GM12801 (cell line): Measurements from ENCODE around the gene FBXO42.

Experiments
- TF ChIP-seq, protein P1 (sequence below): IDR thresholded peaks from one replicate; pipeline ENCODE4 v1.5.1; 2011; ENCODE audit warnings: control low read depth; ENCODE audit not compliant: insufficient read length; ENCODE audit errors: extremely low read depth

The FBXO42 gene

DNA sequence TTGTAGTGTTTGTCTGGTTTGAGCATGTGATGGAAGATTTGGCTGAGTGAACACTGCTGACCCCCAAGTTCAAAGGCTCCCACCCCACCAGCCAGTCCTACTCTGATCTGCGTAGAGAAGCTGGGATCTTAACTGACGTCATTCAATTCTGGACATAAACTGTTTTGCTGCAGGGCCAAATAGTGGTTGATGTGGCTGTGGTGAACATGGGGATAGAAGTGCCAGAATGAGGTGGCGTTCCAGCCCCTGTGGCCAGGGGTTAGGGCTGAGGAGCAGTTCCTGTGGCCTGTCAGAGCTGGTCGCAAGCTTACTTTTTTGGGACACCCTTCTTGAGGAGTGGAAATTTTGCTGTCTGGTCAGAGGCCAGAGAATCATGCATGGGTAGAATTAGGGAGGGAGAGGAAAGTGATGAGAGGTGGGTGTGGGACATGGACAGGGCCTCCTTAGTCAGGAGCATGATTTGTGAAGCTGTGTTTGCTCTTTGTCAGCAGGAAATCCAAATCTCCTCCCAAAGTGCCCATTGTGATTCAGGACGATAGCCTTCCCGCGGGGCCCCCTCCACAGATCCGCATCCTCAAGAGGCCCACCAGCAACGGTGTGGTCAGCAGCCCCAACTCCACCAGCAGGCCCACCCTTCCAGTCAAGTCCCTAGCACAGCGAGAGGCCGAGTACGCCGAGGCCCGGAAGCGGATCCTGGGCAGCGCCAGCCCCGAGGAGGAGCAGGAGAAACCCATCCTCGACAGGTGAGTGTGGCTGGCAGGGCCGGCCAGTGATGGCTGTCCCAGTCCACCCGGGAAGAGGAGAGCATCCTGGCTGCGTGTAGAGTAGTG lies 40.7 kb upstream of the FBXO42 start:
- TF ChIP-seq, protein P1, sequence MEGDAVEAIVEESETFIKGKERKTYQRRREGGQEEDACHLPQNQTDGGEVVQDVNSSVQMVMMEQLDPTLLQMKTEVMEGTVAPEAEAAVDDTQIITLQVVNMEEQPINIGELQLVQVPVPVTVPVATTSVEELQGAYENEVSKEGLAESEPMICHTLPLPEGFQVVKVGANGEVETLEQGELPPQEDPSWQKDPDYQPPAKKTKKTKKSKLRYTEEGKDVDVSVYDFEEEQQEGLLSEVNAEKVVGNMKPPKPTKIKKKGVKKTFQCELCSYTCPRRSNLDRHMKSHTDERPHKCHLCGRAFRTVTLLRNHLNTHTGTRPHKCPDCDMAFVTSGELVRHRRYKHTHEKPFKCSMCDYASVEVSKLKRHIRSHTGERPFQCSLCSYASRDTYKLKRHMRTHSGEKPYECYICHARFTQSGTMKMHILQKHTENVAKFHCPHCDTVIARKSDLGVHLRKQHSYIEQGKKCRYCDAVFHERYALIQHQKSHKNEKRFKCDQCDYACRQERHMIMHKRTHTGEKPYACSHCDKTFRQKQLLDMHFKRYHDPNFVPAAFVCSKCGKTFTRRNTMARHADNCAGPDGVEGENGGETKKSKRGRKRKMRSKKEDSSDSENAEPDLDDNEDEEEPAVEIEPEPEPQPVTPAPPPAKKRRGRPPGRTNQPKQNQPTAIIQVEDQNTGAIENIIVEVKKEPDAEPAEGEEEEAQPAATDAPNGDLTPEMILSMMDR: no peak

DNA sequence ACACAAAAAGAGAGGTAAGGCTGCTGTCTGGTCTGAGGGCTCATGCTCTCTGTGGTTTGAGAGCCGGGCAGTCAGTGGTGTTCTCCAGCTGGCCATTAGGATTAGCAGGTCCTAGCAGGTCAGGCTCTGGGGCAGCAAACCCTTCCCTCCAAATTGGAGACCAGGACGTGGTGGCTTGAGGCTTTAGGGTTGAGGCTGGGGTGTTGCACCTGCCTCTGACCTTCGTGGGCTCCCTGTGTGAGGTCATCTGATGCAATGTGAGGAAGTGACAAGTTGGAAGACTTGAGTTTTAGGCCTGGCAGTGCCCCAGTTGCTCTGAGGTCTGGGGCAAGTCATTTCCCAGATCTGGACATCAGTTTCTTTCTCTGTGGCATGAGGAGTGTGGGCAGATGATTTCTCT lies 39.1 kb upstream of the FBXO42 start:
- TF ChIP-seq, protein P1: no peak

DNA sequence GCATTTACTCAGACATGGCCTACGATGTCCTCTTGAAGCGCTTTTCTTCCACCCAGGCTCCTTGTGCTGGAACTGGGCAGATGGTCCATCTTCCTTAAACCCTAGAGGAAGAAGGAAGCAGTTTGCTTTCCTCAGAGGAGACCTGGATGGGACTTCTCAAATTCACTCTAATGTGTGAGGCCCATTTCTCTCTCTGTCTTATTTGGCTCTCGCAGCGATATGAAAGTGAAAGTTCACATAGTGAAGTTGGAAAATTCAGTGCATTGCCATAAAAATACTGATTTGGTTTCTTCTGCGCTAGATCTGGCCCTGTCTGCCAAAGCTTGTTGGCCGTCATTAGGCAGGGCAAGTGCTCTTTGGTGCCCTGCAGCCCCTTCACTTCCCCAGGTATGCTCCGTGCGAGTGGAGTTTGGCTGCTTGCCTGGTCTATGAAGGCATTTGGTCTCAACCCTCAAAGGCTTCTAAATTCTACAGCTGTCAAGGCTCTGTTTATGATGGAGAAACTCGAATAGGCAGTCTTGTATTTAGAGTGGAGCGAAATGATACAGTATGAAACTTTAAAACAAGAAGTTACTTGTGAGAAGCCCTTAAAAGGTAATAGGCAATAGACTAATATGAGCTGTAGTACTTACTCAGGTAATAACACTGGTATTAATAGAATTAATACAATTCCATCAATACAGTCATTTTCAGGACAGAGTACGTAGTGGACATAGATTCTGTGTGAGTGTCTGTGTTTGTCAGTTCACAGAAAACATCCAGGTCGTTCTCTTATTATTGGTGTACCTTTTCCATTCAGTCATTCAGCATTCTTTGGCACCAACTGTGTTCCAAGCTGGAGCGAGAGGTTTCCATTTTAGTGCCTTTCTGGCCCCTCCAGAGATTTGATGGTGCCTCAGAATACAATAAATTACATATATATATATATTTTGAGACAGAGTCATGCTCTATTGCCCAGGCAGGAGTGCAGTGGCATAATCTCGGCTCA lies 35.2 kb upstream of the FBXO42 start:
- TF ChIP-seq, protein P1: no peak

DNA sequence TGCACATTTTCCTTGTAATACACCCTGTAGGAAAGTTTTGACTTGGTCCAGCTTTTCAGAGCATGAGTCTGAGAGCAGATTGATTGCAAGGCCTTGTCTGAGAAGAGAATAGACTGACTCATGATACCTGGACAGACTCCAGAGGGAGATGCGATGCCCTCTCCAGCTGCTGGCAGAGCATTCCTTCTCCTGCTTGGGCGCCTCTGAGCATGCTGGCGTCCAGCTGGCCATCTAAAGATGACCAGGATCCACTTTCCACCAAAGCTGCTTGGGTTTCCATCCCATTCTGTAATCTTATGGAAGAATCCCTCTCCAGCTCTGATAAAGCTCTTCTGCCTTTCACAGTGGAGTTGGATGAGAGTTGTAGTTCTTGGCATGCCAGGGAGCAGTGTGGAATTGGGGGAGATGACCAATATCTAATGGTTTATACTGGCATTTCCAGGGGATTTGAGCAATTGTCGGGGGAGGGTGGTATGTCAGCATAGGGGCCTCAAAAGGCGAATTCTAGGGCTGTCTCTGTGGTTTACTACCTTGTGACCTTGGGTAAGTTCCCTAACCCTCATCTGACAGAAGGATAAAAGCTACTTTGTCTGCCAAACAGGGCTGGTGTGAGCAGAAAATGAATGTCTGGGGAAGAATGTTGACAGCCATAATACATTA lies 34.3 kb upstream of the FBXO42 start:
- TF ChIP-seq, protein P1: no peak

DNA sequence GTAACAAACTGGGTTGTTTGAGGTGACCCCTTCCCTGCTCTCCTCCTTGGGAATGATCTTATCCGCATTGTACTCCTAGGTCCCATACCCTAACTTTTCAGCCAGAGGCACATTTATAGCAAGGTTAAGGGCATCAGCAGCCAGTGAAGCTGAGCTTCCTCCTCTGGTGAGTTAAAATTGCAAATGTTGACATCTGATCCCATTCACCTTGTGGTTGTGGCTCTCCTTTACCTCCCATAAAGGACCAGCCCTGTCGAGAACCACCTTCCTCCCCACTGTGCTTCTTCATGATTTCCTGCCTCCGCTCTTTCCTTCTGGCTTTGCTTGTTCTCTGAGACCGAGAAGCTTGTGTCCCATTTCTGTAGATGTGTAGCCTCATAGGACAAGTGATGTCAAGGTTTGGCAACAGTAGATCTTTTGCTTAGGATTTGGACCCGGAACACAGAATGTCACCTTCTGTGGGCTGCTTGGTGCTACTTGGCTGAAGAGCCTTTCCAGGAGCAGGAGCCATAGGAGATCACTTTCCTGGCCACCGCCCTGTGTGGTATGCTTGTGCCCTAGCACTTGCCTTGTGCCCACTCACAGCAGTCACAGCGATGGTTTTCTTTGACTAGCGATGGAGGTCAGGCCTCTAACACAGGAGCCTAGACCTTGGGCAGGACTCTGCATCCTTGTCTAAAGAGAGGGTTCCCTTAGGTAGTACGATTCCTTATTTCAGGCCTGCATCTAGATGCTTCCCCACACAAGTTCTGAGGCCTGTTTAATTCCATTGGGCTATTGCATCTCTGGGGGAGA lies 33.6 kb upstream of the FBXO42 start:
- TF ChIP-seq, protein P1: no peak

DNA sequence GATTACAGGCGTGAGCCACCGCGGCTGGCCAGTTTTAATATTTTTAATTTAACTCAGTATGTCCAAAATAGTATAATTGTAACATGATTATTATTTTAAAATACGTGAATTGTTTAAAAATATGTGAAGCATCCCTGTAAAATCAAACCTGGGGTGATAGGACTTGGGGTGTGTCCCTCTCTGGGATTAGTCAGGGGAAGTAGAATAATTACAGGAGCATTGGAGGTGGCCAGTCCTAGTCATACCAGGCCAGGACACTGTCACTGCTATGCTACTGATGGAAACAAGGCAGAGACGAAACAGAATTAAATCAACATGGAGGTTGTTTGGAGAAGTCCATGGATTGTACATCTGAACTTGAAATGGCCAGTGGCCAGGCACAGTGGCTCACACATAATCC lies 31.6 kb upstream of the FBXO42 start:
- TF ChIP-seq, protein P1: no peak
